GM19463 (cell line): ENCODE data around the gene MNS1.
"Not testable (repeated sequence)": the region's sequence is repeated elsewhere in the genome, so short reads cannot be mapped to it uniquely, and the experiment has no call there.

ENCODE experiments used
- ATAC-seq: cut with Tn5 transposase; IDR thresholded peaks from one replicate; pipeline ENCODE4 v1.9.1; 2021; ENCODE audit warnings: mild to moderate bottlenecking, moderate library complexity; ENCODE audit not compliant: unreplicated experiment

Gene MNS1

GRCh38 chr15:56456229-56456628 is 8.7 kb downstream of the MNS1 start:
- no peak for ATAC-seq

GRCh38 chr15:56454836-56455235 is 10.1 kb downstream of the MNS1 start:
- ATAC-seq = no peak

- ATAC-seq = no peak
Observed at GRCh38 chr15:56445746-56446145, 19.2 kb downstream of the MNS1 start.

- ATAC-seq = no peak
Observed at GRCh38 chr15:56442354-56442753, 22.6 kb downstream of the MNS1 start.

- ATAC-seq = no peak
Observed at GRCh38 chr15:56440214-56440770, 24.6 kb downstream of the MNS1 start.

- ATAC-seq = no peak
Observed at GRCh38 chr15:56432304-56432703, 32.6 kb downstream of the MNS1 start.

- ATAC-seq = no peak
Observed at GRCh38 chr15:56428821-56429458, 36.0 kb downstream of the MNS1 start.

- no peak for ATAC-seq
Observed at GRCh38 chr15:56425976-56426375, 39.0 kb downstream of the MNS1 start.

- ATAC-seq = no peak
Observed at GRCh38 chr15:56425276-56425675, 39.7 kb downstream of the MNS1 start.

- ATAC-seq = not testable (repeated sequence)
Observed at GRCh38 chr15:56413114-56413733, 51.7 kb downstream of the MNS1 start.

GRCh38 chr15:56411122-56411749 is 53.7 kb downstream of the MNS1 start:
- ATAC-seq = no peak

- ATAC-seq = no peak
Observed at GRCh38 chr15:56410721-56411120, 54.2 kb downstream of the MNS1 start.

- ATAC-seq = not testable (repeated sequence)
Observed at GRCh38 chr15:56399209-56399608, 65.7 kb downstream of the MNS1 start.

GRCh38 chr15:56397325-56397724 is 67.6 kb downstream of the MNS1 start:
- not testable (repeated sequence) for ATAC-seq

GRCh38 chr15:56394909-56395308 is 70.0 kb downstream of the MNS1 start:
- no peak for ATAC-seq

- no peak for ATAC-seq
Observed at GRCh38 chr15:56393277-56393676, 71.7 kb downstream of the MNS1 start.

- ATAC-seq = no peak
Observed at GRCh38 chr15:56390739-56391267, 74.1 kb downstream of the MNS1 start.

GRCh38 chr15:56385908-56386307 is 79.0 kb downstream of the MNS1 start:
- ATAC-seq = no peak

GRCh38 chr15:56383010-56383409 is 81.9 kb downstream of the MNS1 start:
- ATAC-seq = no peak
